CD8-positive, alpha-beta memory T cell (primary cell): ENCODE results near the gene FHIT. TPM values are rescaled to one million over a fixed set of nuclear protein-coding genes. Genes with fewer than 3 reads are reported as not detected.

Source experiments
- CTCF ChIA-PET: fragments of 350-600 bp; sonication (Branson Sonifier 250); formaldehyde crosslinking; loops from one replicate; lab custom pipeline; 2021; ENCODE audit warnings: antibody characterized with exemption; lab: Charles Lee
- POLR2A ChIA-PET: fragments of 350-600 bp; sonication (Branson Sonifier 250); formaldehyde crosslinking; loops from one replicate; lab custom pipeline; 2021; ENCODE audit warnings: antibody characterized with exemption; lab: Charles Lee
- DNase-seq, 5 donors: peaks; one replicate each; pipeline versions ENCODE4 v3.0.0 to v3.0.0-alpha.2; 2020 to 2022; ENCODE audit warnings: mixed read lengths in 1 of 5
- H3K27ac ChIP-seq: one replicate; pipeline ENCODE4 v1.7.0; 2013; ENCODE audit warnings: low read depth, mild to moderate bottlenecking, low read length, moderate library complexity
- H3K27me3 ChIP-seq: 2 replicates; pipeline ENCODE4 v1.7.0; 2013; ENCODE audit warnings: low read length, mild to moderate bottlenecking; ENCODE audit not compliant: insufficient read depth, poor library complexity, severe bottlenecking
- H3K36me3 ChIP-seq: 2 replicates; pipeline ENCODE4 v1.7.0; 2013; ENCODE audit warnings: mild to moderate bottlenecking, low read length, moderate library complexity; ENCODE audit not compliant: insufficient read depth
- H3K4me1 ChIP-seq: 2 replicates; pipeline ENCODE4 v1.7.0; 2013; ENCODE audit warnings: mild to moderate bottlenecking, low read length, moderate library complexity; ENCODE audit not compliant: insufficient read depth
- H3K4me3 ChIP-seq: 2 replicates; pipeline ENCODE4 v1.7.0; 2013; ENCODE audit warnings: mild to moderate bottlenecking, low read length
- H3K9me3 ChIP-seq: 2 replicates; pipeline ENCODE4 v1.7.0; 2013; ENCODE audit warnings: mild to moderate bottlenecking, low read length
- H3K27ac Mint-ChIP-seq, 8 donors: one replicate each; pipeline ENCODE4 v1.8.0; 2020 to 2021; ENCODE audit warnings: mixed read lengths in 8 of 8, mild to moderate bottlenecking in 6 of 8, inconsistent platforms in 3 of 8, moderate library complexity in 3 of 8
- H3K27me3 Mint-ChIP-seq, 2 donors: one replicate each; pipeline ENCODE4 v1.8.0; 2020 to 2021; ENCODE audit warnings: mixed read lengths in 2 of 2, mild to moderate bottlenecking in 1 of 2, moderate library complexity in 1 of 2
- H3K36me3 Mint-ChIP-seq, 3 donors: one replicate each; pipeline ENCODE4 v1.8.0; 2020 to 2021; ENCODE audit warnings: mixed read lengths in 3 of 3, inconsistent platforms in 1 of 3, mild to moderate bottlenecking in 1 of 3
- H3K4me1 Mint-ChIP-seq, 3 donors: one replicate each; pipeline ENCODE4 v1.8.0; 2020 to 2021; ENCODE audit warnings: mixed read lengths in 3 of 3, inconsistent platforms in 1 of 3, mild to moderate bottlenecking in 1 of 3
- H3K4me3 Mint-ChIP-seq, 7 donors: one replicate each; pipeline ENCODE4 v1.8.0; 2020 to 2021; ENCODE audit warnings: mixed read lengths in 7 of 7, mild to moderate bottlenecking in 6 of 7, moderate library complexity in 4 of 7, inconsistent platforms in 2 of 7
- H3K9me3 Mint-ChIP-seq, 5 donors: one replicate each; pipeline ENCODE4 v1.8.0; 2020 to 2022; ENCODE audit warnings: mixed read lengths in 5 of 5, mild to moderate bottlenecking in 3 of 5, moderate library complexity in 2 of 5, inconsistent platforms in 1 of 5
- polyA plus RNA-seq: library from polyadenylated mRNA; unstranded; fragments of 300-500 nt; fragmentation: Illumina TruSeq; gene quantifications from one replicate; pipeline ENCODE4 v1.2.3, GENCODE V29; 2021
- total RNA-seq, 2 experiments: library from RNA; stranded (reverse); gene quantifications; one replicate each; pipeline ENCODE4 v1.2.3, GENCODE V29; 2021

The FHIT gene
- total and polyA plus RNA-seq, 3 experiments from 2014 or later = 4.1 to 7.4 (median 4.2) TPM

DNA sequence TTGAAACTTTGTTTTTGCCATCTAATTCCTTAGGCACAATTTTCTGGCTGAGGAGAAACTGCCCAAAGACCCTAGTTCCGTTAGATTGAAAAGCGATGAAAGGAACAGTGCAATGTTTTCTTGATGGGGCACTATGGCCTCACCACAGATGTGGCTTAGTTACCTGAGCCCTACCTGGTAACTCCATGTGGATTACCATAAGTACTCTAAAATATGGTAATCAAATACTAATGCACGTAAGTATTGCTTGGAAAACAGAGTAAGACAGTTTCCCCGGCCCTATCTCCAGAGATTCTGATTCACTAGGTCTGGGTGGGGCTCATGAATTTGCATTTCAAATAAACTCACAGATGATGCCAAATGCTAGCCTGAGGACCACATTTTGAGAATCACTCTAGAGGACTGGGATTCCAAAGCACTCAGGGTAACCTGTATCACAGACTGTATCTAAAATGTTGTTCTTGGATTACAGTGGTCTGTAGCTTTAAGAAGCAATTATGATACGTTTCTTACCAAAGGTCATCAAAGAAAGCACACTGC, 806.3 kb downstream of the FHIT start:
- Histone ChIP-seq H3K27ac (no peak overlapping the region), H3K4me1 (no peaks in the 10 kb centered on the region), H3K27me3 (no peaks in the 10 kb centered on the region), H3K9me3 (no peaks in the 10 kb centered on the region), H3K36me3 (no peaks in the 10 kb centered on the region), H3K4me3 (no peak overlapping the region)
- Mint-ChIP-seq H3K27me3 (no peaks in the 10 kb centered on the region), H3K4me1 (no peaks in the 10 kb centered on the region), H3K9me3 (peaks cover 0 to 11% (median 3%) of the 10 kb centered on the region in 5 donors), H3K4me3 (no peak overlapping the region), H3K36me3 (no peaks in the 10 kb centered on the region), H3K27ac (no peak overlapping the region)
- ChIA-PET POLR2A (no interaction called here), CTCF (no interaction called here)
- DNase-seq = no peak

DNA sequence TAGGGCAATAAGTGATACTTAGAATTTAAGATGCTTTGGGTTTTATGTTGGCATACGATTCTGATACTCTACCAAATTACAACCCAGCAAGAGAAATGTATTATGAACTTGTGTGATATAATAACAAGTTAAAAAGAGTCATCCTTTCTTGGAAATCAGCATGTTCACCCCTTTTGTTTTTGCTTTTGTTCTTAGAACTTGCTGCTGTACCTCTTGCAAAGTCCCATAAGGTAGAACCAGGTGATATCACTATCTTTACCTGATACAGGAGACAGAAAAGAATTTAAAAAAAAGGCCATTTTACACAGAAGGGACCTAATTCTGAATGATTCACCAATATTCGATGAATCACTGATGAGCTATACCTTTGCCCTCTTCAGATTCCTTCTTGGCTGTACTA, 810.4 kb downstream of the FHIT start:
- no peaks in the 10 kb centered on the region for H3K9me3 ChIP-seq
- no peak overlapping the region for H3K4me3 ChIP-seq
- no peaks in the 10 kb centered on the region for H3K27me3 ChIP-seq
- no peaks in the 10 kb centered on the region for H3K4me1 Mint-ChIP-seq
- peaks cover 0 to 1% (median 0%) of the 10 kb centered on the region in 3 donors for H3K36me3 Mint-ChIP-seq
- H3K9me3 Mint-ChIP-seq = peaks cover 0 to 9% (median 3%) of the 10 kb centered on the region in 5 donors
- no peaks in the 10 kb centered on the region for H3K4me1 ChIP-seq
- no peak for DNase-seq
- no peak overlapping the region for H3K27ac Mint-ChIP-seq
- no peak overlapping the region for H3K4me3 Mint-ChIP-seq
- ChIA-PET POLR2A (no interaction called here), CTCF (no interaction called here)
- no peak overlapping the region for H3K27ac ChIP-seq
- H3K27me3 Mint-ChIP-seq = peaks cover 0 to 2% of the 10 kb centered on the region in 2 donors
- H3K36me3 ChIP-seq = no peaks in the 10 kb centered on the region

DNA sequence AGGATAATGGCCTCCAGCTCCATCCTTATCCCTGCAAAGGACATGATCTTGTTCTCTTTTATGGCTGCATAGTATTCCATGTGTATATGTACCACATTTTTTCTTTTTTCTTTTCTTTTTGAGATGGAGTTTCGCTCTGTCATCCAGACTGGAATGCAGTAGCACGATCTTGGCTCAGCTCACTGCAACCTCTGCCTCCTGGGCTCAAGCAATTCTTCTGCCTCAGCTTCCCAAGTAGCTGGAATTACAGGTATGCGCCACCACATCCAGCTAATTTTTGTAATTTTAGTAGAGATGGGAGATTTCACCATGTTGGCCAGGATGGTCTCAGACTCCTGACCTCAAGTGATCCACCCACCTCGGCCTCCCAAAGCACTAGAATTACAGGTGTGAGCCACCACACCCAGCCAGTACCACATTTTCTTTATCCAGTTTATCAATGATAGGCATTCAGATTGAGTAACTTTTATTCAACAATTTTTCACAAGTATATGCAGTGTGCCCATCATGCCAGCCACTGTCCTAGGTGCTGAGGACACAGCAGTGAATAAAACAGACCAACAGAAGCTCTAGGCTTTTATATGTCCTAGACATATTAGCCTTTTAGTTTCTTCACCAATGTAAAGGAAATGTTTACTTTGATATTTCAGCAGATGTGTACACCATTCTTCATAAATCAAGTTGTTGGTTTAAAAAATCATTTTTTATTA, 815.2 kb downstream of the FHIT start:
- no peaks in the 10 kb centered on the region for H3K27me3 ChIP-seq
- Mint-ChIP-seq H3K27ac (peak overlapping the region in 1 of 8 donors; percentile 45), H3K4me1 (no peaks in the 10 kb centered on the region), H3K36me3 (peaks cover 0 to 1% (median 0%) of the 10 kb centered on the region in 3 donors), H3K4me3 (no peak overlapping the region), H3K27me3 (peaks cover 0 to 2% of the 10 kb centered on the region in 2 donors), H3K9me3 (peaks cover 0 to 3% (median 0%) of the 10 kb centered on the region in 5 donors)
- no peaks in the 10 kb centered on the region for H3K9me3 ChIP-seq
- no peaks in the 10 kb centered on the region for H3K36me3 ChIP-seq
- POLR2A ChIA-PET = no interaction called here
- DNase-seq = no peak
- no peaks in the 10 kb centered on the region for H3K4me1 ChIP-seq
- CTCF ChIA-PET = no interaction called here
- no peak overlapping the region for H3K4me3 ChIP-seq
- H3K27ac ChIP-seq = no peak overlapping the region

DNA sequence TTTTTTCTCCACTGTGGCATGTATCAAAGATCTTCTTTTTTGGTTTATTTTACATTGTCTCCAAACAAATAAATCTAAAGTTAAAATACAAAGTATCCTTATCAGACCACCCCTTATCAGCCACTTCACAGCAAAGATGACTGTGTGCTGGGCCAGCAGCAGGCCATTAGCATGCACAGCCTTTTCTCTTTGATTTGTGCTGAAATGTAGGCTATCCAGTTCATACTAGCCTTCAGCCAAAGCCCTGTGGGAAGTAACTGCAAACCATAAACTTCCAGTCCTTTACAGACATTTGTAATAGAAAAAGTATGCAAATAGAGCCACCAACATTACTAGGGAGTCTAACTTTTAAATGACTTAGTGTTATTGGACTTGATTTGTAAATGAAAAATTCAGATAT, 816.3 kb downstream of the FHIT start:
- POLR2A ChIA-PET = no interaction called here
- Histone ChIP-seq H3K27me3 (no peaks in the 10 kb centered on the region), H3K4me1 (no peaks in the 10 kb centered on the region), H3K9me3 (no peaks in the 10 kb centered on the region), H3K4me3 (no peak overlapping the region), H3K36me3 (no peaks in the 10 kb centered on the region), H3K27ac (no peak overlapping the region)
- CTCF ChIA-PET = no interaction called here
- Mint-ChIP-seq H3K4me3 (no peak overlapping the region), H3K27ac (no peak overlapping the region), H3K4me1 (no peaks in the 10 kb centered on the region), H3K27me3 (peaks cover 0 to 2% of the 10 kb centered on the region in 2 donors), H3K9me3 (peaks cover 0 to 3% (median 0%) of the 10 kb centered on the region in 5 donors), H3K36me3 (peaks cover 0 to 1% (median 0%) of the 10 kb centered on the region in 3 donors)
- DNase-seq = no peak

DNA sequence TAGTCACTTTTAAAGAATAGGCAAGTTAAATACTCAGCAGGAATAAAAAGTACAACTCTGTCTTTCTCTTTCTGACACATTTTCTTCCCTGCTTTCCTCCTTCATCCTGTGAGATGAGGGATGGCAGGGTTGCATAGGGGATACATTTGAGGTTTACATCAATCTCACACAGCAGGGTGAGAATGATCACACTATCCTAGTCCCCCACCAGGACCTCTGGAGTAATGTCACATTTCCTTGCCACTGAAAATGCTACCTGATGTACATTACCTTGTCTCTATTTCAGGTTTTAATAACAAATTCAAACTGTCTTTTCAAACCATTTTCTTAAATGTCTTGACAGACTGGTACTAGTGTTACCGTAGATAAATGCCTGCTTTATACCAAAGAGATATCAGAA, 816.9 kb downstream of the FHIT start:
- H3K27ac Mint-ChIP-seq = no peak overlapping the region
- Histone ChIP-seq H3K27me3 (no peaks in the 10 kb centered on the region), H3K4me1 (no peaks in the 10 kb centered on the region), H3K9me3 (no peaks in the 10 kb centered on the region), H3K27ac (no peak overlapping the region), H3K36me3 (no peaks in the 10 kb centered on the region), H3K4me3 (no peak overlapping the region)
- no peak for DNase-seq
- H3K4me1 Mint-ChIP-seq = no peaks in the 10 kb centered on the region
- no peaks in the 10 kb centered on the region for H3K27me3 Mint-ChIP-seq
- ChIA-PET POLR2A (no interaction called here), CTCF (no interaction called here)
- peaks cover 0 to 1% (median 0%) of the 10 kb centered on the region in 3 donors for H3K36me3 Mint-ChIP-seq
- no peak overlapping the region for H3K4me3 Mint-ChIP-seq
- peaks cover 0 to 2% (median 0%) of the 10 kb centered on the region in 5 donors for H3K9me3 Mint-ChIP-seq

DNA sequence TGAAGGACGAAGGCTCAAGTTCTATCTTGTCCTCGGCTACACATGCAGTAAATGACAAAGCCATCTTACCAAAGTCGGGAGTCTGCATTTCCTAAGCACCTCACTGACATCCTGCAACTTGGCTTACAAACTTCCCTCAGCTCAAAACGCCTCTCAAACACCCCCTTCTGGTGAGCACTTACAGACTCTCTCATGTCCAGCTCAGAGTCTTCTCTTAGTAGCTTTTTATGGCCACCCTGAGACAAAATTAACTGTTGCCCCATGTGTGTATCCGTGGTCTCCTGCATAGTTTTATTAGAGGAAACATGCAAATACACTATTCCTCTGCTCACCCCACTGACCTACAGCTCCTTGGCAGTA, 819.7 kb downstream of the FHIT start:
- Histone ChIP-seq H3K4me3 (no peak overlapping the region), H3K27ac (no peak overlapping the region), H3K27me3 (no peaks in the 10 kb centered on the region), H3K4me1 (no peaks in the 10 kb centered on the region), H3K36me3 (no peaks in the 10 kb centered on the region), H3K9me3 (no peaks in the 10 kb centered on the region)
- Mint-ChIP-seq H3K9me3 (peaks cover 0 to 2% (median 0%) of the 10 kb centered on the region in 5 donors), H3K4me3 (no peak overlapping the region), H3K4me1 (no peaks in the 10 kb centered on the region), H3K27me3 (no peaks in the 10 kb centered on the region), H3K27ac (peak overlapping the region in 1 of 8 donors; percentile 26), H3K36me3 (no peaks in the 10 kb centered on the region)
- DNase-seq = peak in 1 of 5 donors; percentile 3
- ChIA-PET CTCF (no interaction called here), POLR2A (no interaction called here)

DNA sequence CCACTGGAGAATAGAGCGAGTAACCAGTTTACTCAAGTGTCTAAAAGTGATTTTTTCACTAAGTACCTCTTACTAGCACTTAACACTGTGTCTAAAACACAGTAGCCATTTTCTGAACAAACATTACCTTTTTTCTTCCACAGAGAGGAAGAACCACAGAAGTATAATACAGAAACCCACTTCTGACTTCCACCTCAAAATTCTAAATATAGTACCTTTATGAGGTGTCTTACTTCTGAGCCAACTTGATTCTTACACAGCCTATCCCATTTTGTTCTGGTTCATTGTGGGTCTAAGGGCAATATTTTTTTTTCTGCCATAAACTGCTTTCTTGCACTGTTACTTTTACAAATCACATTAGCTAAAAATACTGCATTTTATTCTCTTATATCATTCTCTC, 821.0 kb downstream of the FHIT start:
- H3K36me3 Mint-ChIP-seq = no peaks in the 10 kb centered on the region
- H3K9me3 Mint-ChIP-seq = no peaks in the 10 kb centered on the region
- no peaks in the 10 kb centered on the region for H3K4me1 Mint-ChIP-seq
- Histone ChIP-seq H3K27me3 (no peaks in the 10 kb centered on the region), H3K4me1 (no peaks in the 10 kb centered on the region), H3K36me3 (no peaks in the 10 kb centered on the region), H3K27ac (no peak overlapping the region), H3K4me3 (no peak overlapping the region), H3K9me3 (no peaks in the 10 kb centered on the region)
- CTCF ChIA-PET = no interaction called here
- POLR2A ChIA-PET = no interaction called here
- DNase-seq = peak in 1 of 5 donors; percentile 3
- H3K4me3 Mint-ChIP-seq = no peak overlapping the region
- no peak overlapping the region for H3K27ac Mint-ChIP-seq
- no peaks in the 10 kb centered on the region for H3K27me3 Mint-ChIP-seq

DNA sequence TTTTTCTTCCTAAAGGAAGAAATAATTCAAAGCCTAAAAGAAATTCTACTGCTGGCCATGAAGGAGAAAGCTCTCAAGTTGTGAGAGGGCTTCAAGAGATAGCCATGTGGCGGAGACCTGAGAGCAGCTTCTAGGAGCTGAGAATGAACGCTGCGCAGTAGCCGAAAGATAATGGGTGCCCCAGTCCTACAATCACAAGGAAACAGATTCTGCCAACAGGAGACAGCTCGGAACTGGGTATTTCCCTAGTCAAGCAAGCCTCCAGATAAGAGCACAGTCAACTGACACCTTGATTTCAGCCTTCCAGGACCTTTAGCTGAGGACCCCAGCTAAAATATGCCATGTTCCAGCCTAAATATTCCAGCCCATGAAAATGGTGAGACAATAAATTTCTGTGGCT, 824.1 kb downstream of the FHIT start:
- H3K4me1 ChIP-seq = no peaks in the 10 kb centered on the region
- no peak overlapping the region for H3K4me3 ChIP-seq
- no peak overlapping the region for H3K4me3 Mint-ChIP-seq
- ChIA-PET CTCF (no interaction called here), POLR2A (no interaction called here)
- no peaks in the 10 kb centered on the region for H3K36me3 Mint-ChIP-seq
- H3K27ac ChIP-seq = no peak overlapping the region
- H3K36me3 ChIP-seq = no peaks in the 10 kb centered on the region
- no peaks in the 10 kb centered on the region for H3K9me3 ChIP-seq
- no peaks in the 10 kb centered on the region for H3K9me3 Mint-ChIP-seq
- H3K27me3 ChIP-seq = no peaks in the 10 kb centered on the region
- no peak overlapping the region for H3K27ac Mint-ChIP-seq
- no peak for DNase-seq
- H3K27me3 Mint-ChIP-seq = peaks cover 0 to 1% of the 10 kb centered on the region in 2 donors
- no peaks in the 10 kb centered on the region for H3K4me1 Mint-ChIP-seq
